Bronchial smooth muscle cell (primary cell): Measurements from ENCODE around the gene RAN. TPM values are rescaled to one million over a fixed set of nuclear protein-coding genes. Genes with fewer than 3 reads are reported as not detected.

ENCODE experiments used
- total RNA-seq: library from RNA; depleted of rRNA; stranded (reverse); fragments of >200 nt; gene quantifications from 2 replicates; pipeline ENCODE4 v1.2.1, GENCODE V29; 2014

Gene RAN
- 496 and 952 TPM in 2 replicates for total RNA-seq

DNA sequence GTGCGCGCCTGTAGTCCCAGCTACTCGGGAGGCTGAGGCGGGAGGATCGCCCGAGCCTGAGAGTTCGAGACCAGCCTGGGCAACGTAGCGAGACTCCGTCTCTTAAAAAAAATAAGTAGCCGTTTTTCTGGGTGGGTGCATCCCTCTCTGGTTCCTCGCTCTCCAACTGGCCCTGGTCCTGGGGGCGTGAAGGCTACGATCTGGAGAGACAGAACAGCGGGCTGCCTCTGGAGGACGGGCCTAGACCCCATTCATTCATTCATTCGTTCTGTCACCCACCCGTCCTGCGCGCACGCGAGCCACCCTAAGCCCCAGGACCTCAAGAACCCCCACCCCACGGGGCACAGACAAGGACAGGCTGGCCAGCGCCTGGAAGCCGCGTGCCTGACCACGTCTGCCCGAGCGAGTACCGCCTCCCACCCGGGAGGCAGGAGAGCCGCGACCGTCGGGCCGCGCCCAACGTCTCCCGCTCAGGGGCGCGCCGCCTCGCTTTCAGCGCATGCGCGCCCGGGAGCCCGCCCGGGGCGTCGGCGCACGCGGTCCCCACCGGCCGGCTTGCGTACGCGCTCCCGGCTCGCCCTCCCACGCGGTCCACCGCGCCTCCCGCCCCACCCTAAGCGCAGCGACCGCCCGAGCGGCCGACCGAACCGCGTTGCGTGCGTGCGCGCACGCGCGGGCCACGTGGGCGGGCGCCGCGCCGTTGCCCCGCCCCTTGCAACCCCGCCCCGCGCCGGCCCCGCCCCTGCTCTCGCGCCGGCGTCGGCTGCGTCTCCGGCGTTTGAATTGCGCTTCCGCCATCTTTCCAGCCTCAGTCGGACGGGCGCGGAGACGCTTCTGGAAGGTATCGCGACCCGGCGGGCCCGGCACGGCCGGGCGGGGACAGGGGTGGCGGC is at the start of gene RAN:
Gene RAN (plus strand): TSS at position 781 of the 893 bp plus-strand sequence. CDS start 528 bp downstream, outside the sequence.

DNA sequence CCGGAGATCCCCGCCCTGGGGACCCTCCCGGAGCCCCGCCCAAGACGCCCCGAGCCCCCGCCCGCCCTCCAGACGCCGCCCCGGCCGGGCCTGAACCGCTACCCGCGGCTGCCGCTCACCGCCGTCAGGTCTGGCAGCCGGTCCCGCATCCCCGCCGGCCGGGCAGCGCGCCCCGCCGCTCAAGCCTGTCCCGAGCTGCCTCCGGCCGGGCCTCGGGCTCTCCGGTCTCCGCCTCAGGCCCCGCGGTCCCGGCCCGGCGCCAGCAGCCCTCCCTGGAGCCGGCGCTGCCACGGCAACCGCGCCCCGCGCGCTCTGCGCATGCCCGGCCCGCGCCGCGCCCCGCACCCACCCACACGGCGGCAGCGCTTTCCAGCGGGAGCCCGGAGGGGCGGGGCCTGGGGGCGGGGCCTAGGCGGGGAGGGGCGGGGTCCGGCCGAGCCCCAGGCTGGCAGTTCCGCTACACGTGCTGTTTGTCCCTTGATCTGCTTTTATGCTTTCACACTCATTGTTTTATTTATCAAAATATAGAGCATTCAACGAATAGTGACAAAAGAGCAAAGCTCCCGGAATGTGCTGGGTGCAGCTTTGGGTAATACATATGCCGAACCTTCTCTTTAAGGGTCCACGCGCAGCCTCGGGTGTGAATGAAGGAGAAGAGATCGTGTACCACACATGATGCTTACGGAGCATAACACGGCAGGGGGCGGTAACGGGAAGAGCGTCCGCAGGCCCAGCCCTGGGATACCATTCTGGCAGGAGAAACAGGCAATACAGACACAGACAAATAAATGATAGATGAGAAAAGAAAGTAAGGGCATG is 32.7 kb upstream of the RAN start, which contains the start of gene STX2:
Gene STX2 (minus strand): TSS at position 300 of the 819 bp plus-strand sequence. CDS start 151 bp downstream, at position 149.

Other genes with a start within 250 kb of the RAN start
- gene RIMBP2, start 155.8 kb upstream of the RAN start, total RNA-seq = under 0.01 TPM in 2 replicates
- gene STX2, start 32.8 kb upstream of the RAN start, total RNA-seq = 26.3 and 30.3 TPM in 2 replicates
- gene ADGRD1, start 81.8 kb downstream of the RAN start, total RNA-seq = 0.47 and 10.8 TPM in 2 replicates